GM18951 (cell line): ENCODE measurements around the gene SVIL.

Experiments
- POLR2A ChIP-seq: IDR thresholded peaks from 4 replicates; pipeline ENCODE4 v1.6.1; 2011; ENCODE audit warnings: mild to moderate bottlenecking; ENCODE audit not compliant: insufficient read length, insufficient read depth; ENCODE audit errors: extremely low read depth
- in situ Hi-C: fragments of 300-500 bp; cut with MboI; formaldehyde crosslinking; loops from one replicate; pipeline ENCODE4 v1.12.0; 2022; ENCODE audit warnings: low sequenced_read_pairs, mixed read lengths, inconsistent platforms; ENCODE audit not compliant: unreplicated experiment

The SVIL gene

DNA sequence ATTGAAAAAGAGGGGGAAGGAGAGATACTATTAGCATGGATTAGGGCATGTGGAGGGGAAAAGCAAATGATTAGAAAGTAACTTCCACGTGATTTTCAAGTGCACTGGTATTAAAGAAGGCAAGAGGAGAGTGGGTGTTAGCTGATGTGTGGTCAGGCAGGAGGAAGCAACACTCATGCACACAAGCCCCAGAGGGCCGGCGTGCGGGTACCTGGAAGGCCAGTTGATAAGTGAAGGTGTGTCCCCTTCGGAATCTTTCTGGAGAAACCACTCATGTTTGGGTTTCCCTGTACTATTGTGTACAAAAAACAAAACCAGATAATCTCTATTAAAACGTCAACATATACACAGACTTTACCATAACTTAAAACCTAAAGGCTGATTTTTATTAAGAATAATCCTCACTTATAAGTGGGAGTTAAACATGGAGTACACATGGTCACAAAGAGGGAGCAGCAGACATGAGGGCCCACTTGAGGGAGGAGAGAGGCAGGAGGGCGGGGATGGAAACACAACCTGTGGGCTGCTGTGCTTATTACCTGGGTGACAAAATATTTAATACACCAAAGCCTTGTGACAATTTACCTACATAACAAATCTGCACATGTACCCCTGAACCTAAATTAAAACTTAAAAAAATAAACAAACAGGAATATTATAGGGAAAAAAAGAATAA, 98.9 kb downstream of the SVIL start:
- no peak for TF ChIP-seq POLR2A

DNA sequence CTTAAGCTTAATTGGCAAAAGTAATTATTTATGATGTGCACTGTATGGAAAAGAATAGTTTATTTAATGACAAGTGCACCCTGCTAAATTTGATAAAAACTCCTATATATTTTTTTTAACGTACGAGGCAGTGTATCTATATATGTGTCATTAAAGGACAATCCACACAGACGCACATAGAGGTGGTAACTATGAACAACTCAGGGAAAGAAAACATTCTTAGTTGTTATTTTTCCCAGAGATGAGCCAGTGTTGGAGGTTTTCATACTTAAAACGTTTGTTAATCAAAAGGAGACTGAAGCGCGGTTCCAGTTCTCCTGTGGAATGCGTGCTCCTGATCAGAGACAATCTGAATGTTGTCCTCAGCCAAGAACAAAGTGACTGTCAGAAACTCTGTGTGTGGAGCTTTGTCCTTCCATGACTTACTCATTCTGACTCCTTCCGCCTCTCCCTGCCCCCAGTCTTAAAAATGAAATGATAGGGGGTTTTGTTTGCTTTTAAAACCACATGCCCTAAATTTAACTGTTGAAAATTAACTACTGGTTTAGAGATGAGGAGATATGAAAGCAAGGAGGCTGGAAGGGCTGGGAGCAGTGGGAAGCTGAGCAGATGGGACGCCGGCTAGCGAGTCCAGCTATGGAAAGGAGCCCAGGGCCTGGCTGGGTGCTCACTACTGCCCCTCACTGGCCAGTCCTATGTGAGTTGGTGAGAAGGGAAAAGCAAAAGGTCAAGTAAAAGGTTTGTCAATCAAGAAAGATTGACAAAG, 99.6 kb downstream of the SVIL start:
- TF ChIP-seq POLR2A, result no peak
- in situ Hi-C loops, result no loop called here

More for the DNA sequence above, 98.9 kb downstream of the SVIL start:
- in situ Hi-C loops, result no loop called here

DNA sequence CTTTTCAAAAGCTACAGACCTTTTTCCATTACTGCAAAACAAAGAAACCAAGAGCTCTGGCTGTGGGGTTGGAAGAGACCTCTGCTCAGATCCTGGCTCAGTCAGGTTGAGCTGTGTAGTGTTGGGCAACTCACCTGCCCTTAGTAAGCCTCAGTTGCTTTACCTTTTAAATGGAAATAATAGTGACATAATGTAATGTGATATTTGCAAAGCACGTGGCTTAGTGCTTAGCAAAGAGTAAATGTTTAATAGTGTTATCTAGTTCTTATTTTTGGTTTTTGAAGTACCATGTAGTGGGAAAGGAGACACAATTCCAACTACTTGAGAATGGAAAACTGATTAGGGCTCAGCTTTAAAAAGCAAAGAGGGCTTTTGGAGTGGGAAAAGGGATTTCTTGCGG, 100.2 kb downstream of the SVIL start:
- in situ Hi-C loops, result no loop called here
- TF ChIP-seq POLR2A, result no peak

DNA sequence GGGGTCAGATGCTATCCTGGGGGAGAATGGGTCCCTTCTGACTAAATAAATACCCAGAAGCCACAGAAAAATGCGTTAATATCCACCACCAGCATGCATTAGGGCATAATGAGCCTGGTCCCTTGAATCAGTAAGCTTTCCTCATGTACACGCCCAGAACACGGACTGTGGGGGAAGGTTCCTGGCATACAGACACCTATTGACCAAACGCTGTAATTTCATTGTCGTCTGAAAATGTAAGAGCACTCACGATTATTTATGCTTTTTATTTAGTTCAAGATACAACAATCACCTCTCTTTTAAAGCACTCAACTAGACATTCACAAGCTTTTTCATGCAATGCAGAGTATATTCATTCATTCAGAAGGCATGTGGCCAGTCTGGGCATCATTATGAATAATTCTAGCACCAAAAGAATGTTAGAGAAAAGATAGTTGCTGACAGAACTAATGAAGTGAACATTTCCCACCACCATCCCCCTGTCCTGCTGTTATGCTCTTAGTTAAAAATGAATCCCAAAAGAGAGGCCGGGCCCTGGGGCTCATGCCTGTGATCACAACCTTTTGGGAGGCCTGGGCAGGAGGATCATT, 101.0 kb downstream of the SVIL start:
- in situ Hi-C loops, result no loop called here
- no peak for TF ChIP-seq POLR2A

DNA sequence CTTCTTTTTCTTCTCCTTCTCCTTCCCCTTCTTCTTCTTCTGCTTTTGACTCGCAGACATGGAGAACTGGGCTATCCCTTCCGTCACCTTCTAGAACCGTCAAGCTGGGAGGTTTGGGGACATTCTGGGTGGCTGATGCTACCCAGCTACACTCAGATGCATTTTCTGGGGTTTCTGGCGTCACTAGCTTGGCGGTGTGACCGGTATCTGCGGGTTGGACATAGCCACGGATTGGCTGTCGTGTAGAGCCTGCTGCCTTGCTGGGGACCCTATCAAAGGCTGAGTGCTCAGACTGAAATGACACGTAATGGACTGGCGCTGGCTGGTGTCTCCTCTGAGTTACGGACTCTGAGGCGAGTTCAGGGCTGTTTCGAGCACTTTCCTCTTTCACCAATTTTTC, 101.7 kb downstream of the SVIL start:
- no peak for TF ChIP-seq POLR2A
- in situ Hi-C loops, result no loop called here

DNA sequence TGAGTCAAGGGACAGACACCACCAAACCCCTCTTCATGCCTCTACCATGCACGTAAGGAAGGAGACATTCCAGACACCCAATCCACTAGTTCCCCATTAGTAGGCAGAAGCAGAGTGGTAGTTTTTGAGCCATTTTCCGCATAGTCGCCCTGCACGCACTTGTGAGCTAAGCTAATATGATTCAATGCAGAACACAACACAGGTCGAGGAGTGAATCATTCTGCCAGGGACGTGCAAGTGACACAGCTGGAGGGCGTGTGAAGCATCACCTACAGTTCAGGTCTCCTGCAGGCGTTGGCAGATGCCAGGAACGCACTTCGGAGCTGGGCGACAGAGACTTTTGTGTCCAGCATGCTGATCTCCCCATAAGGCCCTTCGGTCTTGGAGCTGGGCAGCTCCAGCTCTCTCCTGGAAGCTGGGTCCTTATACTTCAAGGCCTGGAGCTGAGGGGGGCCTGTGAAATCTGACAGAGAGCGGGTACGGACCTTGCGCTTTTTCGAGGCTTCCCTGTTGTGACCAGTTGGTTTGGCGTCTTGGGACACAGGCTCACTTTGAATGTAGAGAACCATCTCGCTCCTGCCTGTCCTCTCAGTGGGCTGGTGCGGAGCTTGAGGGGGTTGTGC, 102.4 kb downstream of the SVIL start:
- no peak for TF ChIP-seq POLR2A
- in situ Hi-C loops, result no loop called here

DNA sequence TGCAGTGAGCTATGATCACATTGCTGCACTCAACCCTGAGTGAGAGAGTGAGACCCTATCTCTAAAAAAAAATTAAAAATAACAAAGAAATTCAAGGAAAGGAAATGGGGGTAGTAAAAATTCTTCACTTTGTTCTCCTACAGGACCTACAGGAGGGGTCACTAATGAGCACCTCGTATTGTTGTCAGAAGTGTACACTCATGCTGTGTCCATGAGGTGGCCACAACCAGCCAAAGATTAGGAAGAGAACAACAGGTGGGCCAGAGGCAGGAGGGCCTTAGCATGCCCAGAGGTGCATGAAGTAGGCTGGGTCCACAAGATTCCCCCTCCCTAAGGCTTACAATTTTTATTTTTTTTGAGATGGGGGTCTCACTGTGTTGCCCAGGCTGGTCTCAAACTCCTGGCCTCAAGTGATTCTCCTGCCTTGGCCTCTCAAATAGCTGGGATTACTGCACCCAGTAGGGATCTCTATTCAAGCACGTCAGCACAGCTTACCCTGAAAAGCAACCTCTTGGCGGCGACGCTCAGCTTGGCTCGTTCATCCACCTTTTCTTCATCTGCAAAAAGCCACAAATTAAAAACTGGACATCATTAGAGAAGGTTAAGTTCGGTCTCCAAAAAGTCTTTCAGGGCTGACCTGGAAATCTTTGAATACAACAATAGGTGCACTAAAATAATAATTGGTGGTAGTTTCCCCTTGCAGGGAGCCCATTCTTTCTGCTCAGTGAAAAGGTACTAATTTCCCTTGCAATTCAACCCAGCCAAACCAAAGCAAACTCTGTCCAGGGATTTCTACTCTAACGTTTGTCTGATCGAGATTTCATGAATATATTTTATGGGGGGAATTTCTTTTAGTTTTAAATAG, 104.4 kb downstream of the SVIL start:
- in situ Hi-C loops, result no loop called here
- no peak for TF ChIP-seq POLR2A

DNA sequence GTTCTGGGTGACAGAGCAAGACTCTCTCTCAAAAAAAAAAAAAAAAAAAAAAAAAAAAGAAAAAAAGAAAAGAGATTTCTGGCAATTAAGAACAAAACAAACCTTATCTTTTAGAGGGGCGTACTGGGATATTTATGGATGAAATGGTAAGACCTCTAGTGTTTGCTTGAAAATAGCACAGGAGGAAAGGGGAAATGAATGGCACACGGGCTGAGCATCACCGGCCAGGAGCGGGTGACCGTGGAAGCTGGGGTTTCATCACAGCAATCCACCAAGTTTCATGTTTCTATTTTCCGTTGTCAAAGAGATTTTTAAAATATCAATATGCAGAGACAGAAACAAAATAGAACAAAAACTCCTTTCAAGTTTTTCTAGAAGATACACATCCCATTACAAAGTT, 105.6 kb downstream of the SVIL start:
- in situ Hi-C loops, result no loop called here
- TF ChIP-seq POLR2A, result no peak

DNA sequence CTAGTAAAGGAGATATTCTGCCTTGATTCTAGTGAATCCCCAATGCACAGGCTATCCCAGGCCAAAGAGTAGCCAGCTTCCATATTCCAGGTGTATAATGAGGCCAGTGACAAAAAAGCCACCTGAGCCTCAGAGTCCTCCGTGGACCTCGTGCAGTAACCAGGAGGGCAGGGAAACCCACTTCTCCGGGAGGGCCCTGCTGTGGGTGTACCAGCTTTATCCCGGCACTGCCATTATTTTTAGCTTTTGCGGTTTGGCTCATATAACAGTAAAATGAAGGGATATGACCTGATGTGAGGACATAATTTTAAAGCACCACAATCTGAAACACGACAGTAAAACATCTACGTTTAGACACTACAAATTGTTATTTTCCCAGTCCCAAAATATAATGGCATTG, 109.0 kb downstream of the SVIL start:
- no peak for TF ChIP-seq POLR2A
- in situ Hi-C loops, result no loop called here

DNA sequence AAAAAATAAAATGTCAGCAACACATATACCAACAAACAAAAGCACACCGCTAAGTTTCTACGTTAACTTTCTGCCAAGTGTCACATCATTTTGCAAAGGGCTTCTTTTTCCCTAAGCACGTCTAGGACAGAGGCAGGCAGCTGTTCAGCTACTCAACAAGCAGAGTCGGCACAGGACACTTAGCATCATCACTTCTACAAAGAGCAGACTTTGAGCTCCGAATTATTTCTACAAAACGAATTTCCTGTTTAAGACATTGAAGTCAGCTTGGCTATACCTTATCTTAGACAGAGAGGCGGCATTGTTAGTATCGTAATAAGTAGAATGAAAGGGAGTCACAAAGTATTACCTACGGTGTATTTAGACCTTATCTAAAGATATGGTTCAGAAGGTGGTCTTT, 110.1 kb downstream of the SVIL start:
- TF ChIP-seq POLR2A, result no peak
- in situ Hi-C loops, result no loop called here

DNA sequence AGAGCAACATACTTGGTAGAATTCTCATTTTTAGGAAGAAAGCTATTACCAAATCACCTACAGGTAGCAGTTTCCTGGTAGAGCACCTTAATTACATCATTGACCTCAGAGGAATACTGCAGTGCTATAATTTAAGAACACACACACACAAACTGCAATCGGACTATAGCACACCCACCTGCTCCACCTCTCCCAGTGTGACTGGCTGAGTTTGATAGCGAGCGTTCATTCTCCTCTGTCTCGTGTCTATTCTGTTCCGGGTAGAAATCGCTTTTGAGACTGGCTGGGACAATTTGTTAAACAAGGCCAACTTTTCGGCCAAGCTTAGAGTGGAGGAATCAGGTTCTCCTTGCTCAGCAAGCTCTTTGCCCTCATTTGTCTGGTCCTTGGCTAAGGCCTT, 110.5 kb downstream of the SVIL start:
- in situ Hi-C loops, result no loop called here
- TF ChIP-seq POLR2A, result no peak

DNA sequence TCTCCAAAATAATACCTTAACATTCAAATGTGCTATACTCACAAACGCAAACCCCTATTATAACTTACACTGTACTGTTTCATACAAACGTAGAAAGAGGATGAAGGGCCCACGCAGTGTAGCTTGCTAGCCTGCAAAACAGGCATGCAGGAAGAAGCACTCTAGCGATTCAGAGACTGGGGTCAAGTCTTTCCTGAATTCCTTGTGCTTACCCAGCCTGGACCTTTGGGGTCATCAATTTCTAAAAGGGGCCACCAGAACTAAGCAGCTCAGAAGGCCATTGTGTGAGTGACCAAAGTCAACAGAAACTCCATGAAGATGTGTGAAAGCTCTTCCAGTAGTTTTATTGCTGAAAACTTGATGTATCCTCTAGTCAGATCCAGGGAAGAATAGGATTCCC, 111.9 kb downstream of the SVIL start:
- TF ChIP-seq POLR2A, result no peak
- in situ Hi-C loops, result no loop called here

DNA sequence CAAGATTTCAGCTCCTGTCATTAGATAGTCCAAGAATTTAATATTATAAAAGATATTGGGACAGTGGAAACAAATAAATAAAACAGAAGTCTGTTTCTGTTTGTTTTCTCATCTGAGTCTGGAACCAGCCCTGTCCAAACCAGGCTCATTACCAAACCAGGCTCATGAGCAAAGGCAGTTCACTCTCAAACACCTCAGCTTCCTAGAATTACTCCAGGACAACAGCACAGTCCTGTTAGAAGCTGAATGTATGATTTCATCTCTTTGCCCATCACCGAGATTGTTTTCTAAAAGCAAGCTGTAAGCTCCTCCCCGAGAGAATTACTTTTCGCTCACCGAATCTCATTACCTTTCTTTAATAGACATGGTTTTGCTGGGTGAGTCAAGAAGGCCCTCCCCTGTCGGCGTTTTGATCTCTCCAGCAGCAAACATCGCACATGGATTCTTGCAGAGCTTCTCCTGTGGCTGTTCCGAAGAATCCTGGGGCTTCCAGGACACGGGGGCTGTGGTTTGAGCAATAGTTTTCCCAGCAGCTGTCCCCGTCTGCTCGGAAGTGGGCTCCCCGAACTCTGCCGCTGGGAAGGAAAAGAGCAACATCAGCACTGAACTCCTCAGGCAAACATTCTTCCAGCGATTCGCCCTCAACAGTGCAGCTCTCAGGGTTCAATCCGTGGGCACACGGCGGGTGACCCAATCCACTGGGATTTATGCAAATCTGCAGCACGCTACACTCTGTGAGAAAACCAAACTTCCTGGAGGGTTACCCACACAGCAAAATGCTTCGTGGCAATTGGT, 112.5 kb downstream of the SVIL start:
- in situ Hi-C loops, result no loop called here
- TF ChIP-seq POLR2A, result no peak
